ENCODE data around the gene AHDC1. TPM values are rescaled to one million over a fixed set of nuclear protein-coding genes. Genes with fewer than 3 reads are reported as not detected.

AHDC1 gene
- polyA plus RNA-seq, 2 of the 4 experiments (the other 2 are of a cell fraction): 1.3 to 11.5 TPM

- Histone ChIP-seq H3K4me2 (peak overlapping the region; percentile 81), H3K27ac (peak overlapping the region; percentile 89 to 94), H3K9me3 (no peaks in the 10 kb centered on the region), H3K4me1 (peaks cover 56% of the 10 kb centered on the region), H3K4me3 (peak overlapping the region; percentile 34)
- FAIRE-seq: no peak
- ChIA-PET CTCF (interaction anchor here (0.7 to 6.4 kb wide), 60 partner anchors 12 to 258 kb away, joined by 3 to 125 read pairs (median 4); partner anchors contain the start of genes AHDC1 and WASF2), POLR2A (interaction anchor here (0.9 to 2.1 kb wide), 6 partner anchors 11 to 66 kb away, joined by 3 to 13 read pairs (median 6); partner anchors contain the start of gene AHDC1)
- peak; percentile 85 to 92 for ATAC-seq
- DNase-seq (ENCODE audit: low read depth in 1 of 2, low spot score in 1 of 2): peak; percentile 91 to 95
- WGBS (ENCODE audit: missing lambda C conversion rate): 0% methylated on average over 2 of the region's 19 CpGs
- TF ChIP-seq JUN (IDR thresholded peaks at IDR 0.05) (peak in 1 of 2 experiments; percentile 9; a peak in 1 of 5 replicates), HOXB13 (CRISPR knock-in tag; IDR thresholded peaks at IDR 0.05; ENCODE audit: low read depth) (no peak), RFX5 (IDR thresholded peaks at IDR 0.05) (no peak), SREBF2 (IDR thresholded peaks at IDR 0.05) (no peak), RCOR1 (IDR thresholded peaks at IDR 0.05; ENCODE audit: low read depth, low read length) (no peak), REST (IDR thresholded peaks at IDR 0.05) (no peak), ZNF302 (CRISPR knock-in tag; IDR thresholded peaks at IDR 0.05) (no peak), ESRRA (IDR thresholded peaks at IDR 0.05; ENCODE audit: borderline replicate concordance, low read length) (no peak; the same call in 1 of the 2 replicates), GATA3 (IDR thresholded peaks at IDR 0.05; ENCODE audit: borderline replicate concordance) (no peak), ZSCAN20 (CRISPR knock-in tag; IDR thresholded peaks at IDR 0.05) (no peak), POLR2A (IDR thresholded peaks at IDR 0.05; ENCODE audit: low read length) (peak; percentile 54), HOXB5 (CRISPR knock-in tag; IDR thresholded peaks at IDR 0.05) (no peak), EHMT2 (IDR thresholded peaks at IDR 0.05; ENCODE audit: low read depth) (no peak), CHD2 (IDR thresholded peaks at IDR 0.05; ENCODE audit: low read length, partially characterized antibody) (no peak), SMC3 (IDR thresholded peaks at IDR 0.05) (peak; percentile 83), POLR2AphosphoS2 (conservative IDR thresholded peaks at IDR 0.05; ENCODE audit: low read length) (no peak), MAZ (IDR thresholded peaks at IDR 0.05; ENCODE audit: borderline replicate concordance, low read depth, low read length) (no peak), HOXA7 (CRISPR knock-in tag; IDR thresholded peaks at IDR 0.05) (no peak), BHLHE40 (IDR thresholded peaks at IDR 0.05; ENCODE audit: low read depth, low read length) (no peak), MAX (IDR thresholded peaks at IDR 0.05) (peak; percentile 67), FOXS1 (CRISPR knock-in tag; IDR thresholded peaks at IDR 0.05) (no peak), RAD21 (conservative IDR thresholded peaks at IDR 0.05 in 1 of 2, IDR thresholded peaks at IDR 0.05 in 1 of 2) (peak; percentile 77 to 88), CBX8 (IDR thresholded peaks at IDR 0.05) (no peak), EP300 (IDR thresholded peaks at IDR 0.05) (no peak), ZC3H11A (IDR thresholded peaks at IDR 0.05) (no peak), CEBPB (IDR thresholded peaks at IDR 0.05) (peak in 1 of 2 experiments; percentile 29; a peak in 1 of 4 replicates), CBX2 (IDR thresholded peaks at IDR 0.05; ENCODE audit: borderline replicate concordance, low read depth) (no peak), NPAS2 (CRISPR knock-in tag; IDR thresholded peaks at IDR 0.05; ENCODE audit: borderline replicate concordance) (no peak), HEYL (CRISPR knock-in tag; IDR thresholded peaks at IDR 0.05) (no peak), CHD4 (IDR thresholded peaks at IDR 0.05; ENCODE audit: borderline replicate concordance) (no peak), HDAC2 (IDR thresholded peaks at IDR 0.05) (no peak), TP53 (CRISPR knock-in tag; IDR thresholded peaks at IDR 0.05) (no peak)
- TF ChIP-seq, protein P1, sequence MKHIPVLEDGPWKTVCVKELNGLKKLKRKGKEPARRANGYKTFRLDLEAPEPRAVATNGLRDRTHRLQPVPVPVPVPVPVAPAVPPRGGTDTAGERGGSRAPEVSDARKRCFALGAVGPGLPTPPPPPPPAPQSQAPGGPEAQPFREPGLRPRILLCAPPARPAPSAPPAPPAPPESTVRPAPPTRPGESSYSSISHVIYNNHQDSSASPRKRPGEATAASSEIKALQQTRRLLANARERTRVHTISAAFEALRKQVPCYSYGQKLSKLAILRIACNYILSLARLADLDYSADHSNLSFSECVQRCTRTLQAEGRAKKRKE (CRISPR knock-in tag; IDR thresholded peaks at IDR 0.05; ENCODE audit: low read depth): no peak
- TF ChIP-seq, protein P2, sequence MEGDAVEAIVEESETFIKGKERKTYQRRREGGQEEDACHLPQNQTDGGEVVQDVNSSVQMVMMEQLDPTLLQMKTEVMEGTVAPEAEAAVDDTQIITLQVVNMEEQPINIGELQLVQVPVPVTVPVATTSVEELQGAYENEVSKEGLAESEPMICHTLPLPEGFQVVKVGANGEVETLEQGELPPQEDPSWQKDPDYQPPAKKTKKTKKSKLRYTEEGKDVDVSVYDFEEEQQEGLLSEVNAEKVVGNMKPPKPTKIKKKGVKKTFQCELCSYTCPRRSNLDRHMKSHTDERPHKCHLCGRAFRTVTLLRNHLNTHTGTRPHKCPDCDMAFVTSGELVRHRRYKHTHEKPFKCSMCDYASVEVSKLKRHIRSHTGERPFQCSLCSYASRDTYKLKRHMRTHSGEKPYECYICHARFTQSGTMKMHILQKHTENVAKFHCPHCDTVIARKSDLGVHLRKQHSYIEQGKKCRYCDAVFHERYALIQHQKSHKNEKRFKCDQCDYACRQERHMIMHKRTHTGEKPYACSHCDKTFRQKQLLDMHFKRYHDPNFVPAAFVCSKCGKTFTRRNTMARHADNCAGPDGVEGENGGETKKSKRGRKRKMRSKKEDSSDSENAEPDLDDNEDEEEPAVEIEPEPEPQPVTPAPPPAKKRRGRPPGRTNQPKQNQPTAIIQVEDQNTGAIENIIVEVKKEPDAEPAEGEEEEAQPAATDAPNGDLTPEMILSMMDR (IDR thresholded peaks at IDR 0.05): peak; percentile 68
These were observed 47.0 kb downstream of the AHDC1 start for GRCh38 chr1:27556781-27557595.

Measured in A549 (cell line).